H1 (cell line): ENCODE data around the gene PDHX. TPM values are rescaled to one million over a fixed set of nuclear protein-coding genes. Genes with fewer than 3 reads are reported as not detected.

Source experiments
- BCL11A ChIP-seq, 2 experiments: IDR thresholded peaks; one replicate each; pipeline ENCODE4 v1.6.1; 2011; ENCODE audit warnings: low read depth in 2 of 2, low read length in 2 of 2, mild to moderate bottlenecking in 2 of 2
- KDM5A ChIP-seq: fragments of 200-600 bp; IDR thresholded peaks from 2 replicates; pipeline ENCODE4 v1.7.1; 2012; ENCODE audit warnings: mild to moderate bottlenecking, low read length, inconsistent platforms, mixed read lengths
- MAFK ChIP-seq: IDR thresholded peaks from 2 replicates; pipeline ENCODE4 v1.6.1; 2012; ENCODE audit warnings: low read depth, mild to moderate bottlenecking, improper control_type of control experiment, low read length
- TCF12 ChIP-seq: IDR thresholded peaks from 2 replicates; pipeline ENCODE4 v1.6.1; 2011; ENCODE audit warnings: low read depth, mild to moderate bottlenecking, low read length
- polyA plus RNA-seq, 7 experiments: library from polyadenylated mRNA; depleted of rRNA in 3 of 7; stranded (reverse) in 5 of 7; unstranded in 2 of 7; fragments of >200 nt in 5 of 7; fragments of 200-250 nt in 2 of 7; gene quantifications; 1 replicate in 5 of 7; 2 replicates in 1 of 7; 4 replicates in 1 of 7; pipeline versions ENCODE4 v1.2.1 to v1.2.3, GENCODE V29; 2011 to 2013; ENCODE audit warnings: missing spikeins in 2 of 7, mixed read lengths in 2 of 7
- total RNA-seq: library from RNA; stranded (reverse); fragmentation: NEBNext Ultra II Directional; extraction: Animal tissue kit (Norgen Biotek cat#: 25700); gene quantifications from 2 replicates; pipeline ENCODE4 v1.2.1, GENCODE V29; 2021
- TF ChIP-seq, protein P1 (sequence below): IDR thresholded peaks from 2 replicates; pipeline ENCODE4 v1.6.1; 2011; ENCODE audit warnings: low read depth, mild to moderate bottlenecking, low read length; ENCODE audit not compliant: insufficient read depth
- TF ChIP-seq, protein P2 (sequence below): fragments of 300-600 bp; sonication (generic); IDR thresholded peaks from 2 replicates; pipeline ENCODE4 v1.7.1; 2012; ENCODE audit warnings: low read length, moderate library complexity, mild to moderate bottlenecking, inconsistent platforms; ENCODE audit not compliant: insufficient replicate concordance

The PDHX gene
- total and polyA plus RNA-seq, 2 of the 8 experiments (the other 6 are each of a cell fraction or from before 2014, with no cell fraction given) = 12.4 to 51.9 TPM

GRCh38 chr11:35015621-35016387, 99.4 kb downstream of the PDHX start (continued):
- TF ChIP-seq KDM5A (no peak), BCL11A (IDR thresholded peaks at IDR 0.05; ENCODE audit: low read depth in 2 of 2, low read length in 2 of 2) (no peak), MAFK (no peak), TCF12 (no peak)
- TF ChIP-seq, protein P1, sequence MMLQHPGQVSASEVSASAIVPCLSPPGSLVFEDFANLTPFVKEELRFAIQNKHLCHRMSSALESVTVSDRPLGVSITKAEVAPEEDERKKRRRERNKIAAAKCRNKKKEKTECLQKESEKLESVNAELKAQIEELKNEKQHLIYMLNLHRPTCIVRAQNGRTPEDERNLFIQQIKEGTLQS = no peak
- TF ChIP-seq, protein P2, sequence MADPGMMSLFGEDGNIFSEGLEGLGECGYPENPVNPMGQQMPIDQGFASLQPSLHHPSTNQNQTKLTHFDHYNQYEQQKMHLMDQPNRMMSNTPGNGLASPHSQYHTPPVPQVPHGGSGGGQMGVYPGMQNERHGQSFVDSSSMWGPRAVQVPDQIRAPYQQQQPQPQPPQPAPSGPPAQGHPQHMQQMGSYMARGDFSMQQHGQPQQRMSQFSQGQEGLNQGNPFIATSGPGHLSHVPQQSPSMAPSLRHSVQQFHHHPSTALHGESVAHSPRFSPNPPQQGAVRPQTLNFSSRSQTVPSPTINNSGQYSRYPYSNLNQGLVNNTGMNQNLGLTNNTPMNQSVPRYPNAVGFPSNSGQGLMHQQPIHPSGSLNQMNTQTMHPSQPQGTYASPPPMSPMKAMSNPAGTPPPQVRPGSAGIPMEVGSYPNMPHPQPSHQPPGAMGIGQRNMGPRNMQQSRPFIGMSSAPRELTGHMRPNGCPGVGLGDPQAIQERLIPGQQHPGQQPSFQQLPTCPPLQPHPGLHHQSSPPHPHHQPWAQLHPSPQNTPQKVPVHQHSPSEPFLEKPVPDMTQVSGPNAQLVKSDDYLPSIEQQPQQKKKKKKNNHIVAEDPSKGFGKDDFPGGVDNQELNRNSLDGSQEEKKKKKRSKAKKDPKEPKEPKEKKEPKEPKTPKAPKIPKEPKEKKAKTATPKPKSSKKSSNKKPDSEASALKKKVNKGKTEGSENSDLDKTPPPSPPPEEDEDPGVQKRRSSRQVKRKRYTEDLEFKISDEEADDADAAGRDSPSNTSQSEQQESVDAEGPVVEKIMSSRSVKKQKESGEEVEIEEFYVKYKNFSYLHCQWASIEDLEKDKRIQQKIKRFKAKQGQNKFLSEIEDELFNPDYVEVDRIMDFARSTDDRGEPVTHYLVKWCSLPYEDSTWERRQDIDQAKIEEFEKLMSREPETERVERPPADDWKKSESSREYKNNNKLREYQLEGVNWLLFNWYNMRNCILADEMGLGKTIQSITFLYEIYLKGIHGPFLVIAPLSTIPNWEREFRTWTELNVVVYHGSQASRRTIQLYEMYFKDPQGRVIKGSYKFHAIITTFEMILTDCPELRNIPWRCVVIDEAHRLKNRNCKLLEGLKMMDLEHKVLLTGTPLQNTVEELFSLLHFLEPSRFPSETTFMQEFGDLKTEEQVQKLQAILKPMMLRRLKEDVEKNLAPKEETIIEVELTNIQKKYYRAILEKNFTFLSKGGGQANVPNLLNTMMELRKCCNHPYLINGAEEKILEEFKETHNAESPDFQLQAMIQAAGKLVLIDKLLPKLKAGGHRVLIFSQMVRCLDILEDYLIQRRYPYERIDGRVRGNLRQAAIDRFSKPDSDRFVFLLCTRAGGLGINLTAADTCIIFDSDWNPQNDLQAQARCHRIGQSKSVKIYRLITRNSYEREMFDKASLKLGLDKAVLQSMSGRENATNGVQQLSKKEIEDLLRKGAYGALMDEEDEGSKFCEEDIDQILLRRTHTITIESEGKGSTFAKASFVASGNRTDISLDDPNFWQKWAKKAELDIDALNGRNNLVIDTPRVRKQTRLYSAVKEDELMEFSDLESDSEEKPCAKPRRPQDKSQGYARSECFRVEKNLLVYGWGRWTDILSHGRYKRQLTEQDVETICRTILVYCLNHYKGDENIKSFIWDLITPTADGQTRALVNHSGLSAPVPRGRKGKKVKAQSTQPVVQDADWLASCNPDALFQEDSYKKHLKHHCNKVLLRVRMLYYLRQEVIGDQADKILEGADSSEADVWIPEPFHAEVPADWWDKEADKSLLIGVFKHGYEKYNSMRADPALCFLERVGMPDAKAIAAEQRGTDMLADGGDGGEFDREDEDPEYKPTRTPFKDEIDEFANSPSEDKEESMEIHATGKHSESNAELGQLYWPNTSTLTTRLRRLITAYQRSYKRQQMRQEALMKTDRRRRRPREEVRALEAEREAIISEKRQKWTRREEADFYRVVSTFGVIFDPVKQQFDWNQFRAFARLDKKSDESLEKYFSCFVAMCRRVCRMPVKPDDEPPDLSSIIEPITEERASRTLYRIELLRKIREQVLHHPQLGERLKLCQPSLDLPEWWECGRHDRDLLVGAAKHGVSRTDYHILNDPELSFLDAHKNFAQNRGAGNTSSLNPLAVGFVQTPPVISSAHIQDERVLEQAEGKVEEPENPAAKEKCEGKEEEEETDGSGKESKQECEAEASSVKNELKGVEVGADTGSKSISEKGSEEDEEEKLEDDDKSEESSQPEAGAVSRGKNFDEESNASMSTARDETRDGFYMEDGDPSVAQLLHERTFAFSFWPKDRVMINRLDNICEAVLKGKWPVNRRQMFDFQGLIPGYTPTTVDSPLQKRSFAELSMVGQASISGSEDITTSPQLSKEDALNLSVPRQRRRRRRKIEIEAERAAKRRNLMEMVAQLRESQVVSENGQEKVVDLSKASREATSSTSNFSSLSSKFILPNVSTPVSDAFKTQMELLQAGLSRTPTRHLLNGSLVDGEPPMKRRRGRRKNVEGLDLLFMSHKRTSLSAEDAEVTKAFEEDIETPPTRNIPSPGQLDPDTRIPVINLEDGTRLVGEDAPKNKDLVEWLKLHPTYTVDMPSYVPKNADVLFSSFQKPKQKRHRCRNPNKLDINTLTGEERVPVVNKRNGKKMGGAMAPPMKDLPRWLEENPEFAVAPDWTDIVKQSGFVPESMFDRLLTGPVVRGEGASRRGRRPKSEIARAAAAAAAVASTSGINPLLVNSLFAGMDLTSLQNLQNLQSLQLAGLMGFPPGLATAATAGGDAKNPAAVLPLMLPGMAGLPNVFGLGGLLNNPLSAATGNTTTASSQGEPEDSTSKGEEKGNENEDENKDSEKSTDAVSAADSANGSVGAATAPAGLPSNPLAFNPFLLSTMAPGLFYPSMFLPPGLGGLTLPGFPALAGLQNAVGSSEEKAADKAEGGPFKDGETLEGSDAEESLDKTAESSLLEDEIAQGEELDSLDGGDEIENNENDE = no peak
